Measurements from ENCODE around the gene AMOT.

DNA sequence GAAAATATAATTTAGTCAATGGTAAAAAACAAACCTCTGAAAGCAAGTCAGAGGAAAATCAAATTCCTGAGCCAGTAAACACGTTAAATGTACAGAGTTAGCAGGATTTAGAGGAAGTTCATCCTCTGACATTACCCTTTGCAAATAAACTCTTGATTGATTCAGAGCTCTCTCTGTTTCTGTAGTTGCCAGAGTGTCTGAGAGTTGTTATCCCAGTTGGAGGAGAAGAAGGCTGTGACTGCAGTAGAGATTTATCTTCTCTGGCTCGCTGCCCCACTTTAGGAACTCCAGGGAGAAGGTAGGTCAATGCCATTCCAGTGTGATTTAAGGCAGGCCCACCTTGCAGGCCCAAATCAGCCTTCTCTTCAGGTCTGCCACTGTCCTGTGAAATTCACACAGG, 6.2 kb upstream of the AMOT start:
- TF ChIP-seq POLR2A (IDR thresholded peaks at IDR 0.05), result no peak
- no peak for TF ChIP-seq CTCF (IDR thresholded peaks at IDR 0.05)
